Activated CD4-positive, alpha-beta T cell treated with anti-CD3 and anti-CD28 coated beads, Interleukin-2, amount 10 ng/mL, durations not matched to agents 24 days and 14 days (primary cell): ENCODE results near the gene JAG1. TPM values are rescaled to one million over a fixed set of nuclear protein-coding genes. Genes with fewer than 3 reads are reported as not detected.

Experiments
- DNase-seq: peaks from one replicate; pipeline ENCODE4 v3.0.0; 2022
- H3K27ac Mint-ChIP-seq: one replicate; pipeline ENCODE4 v1.8.0; 2022; ENCODE audit warnings: mild to moderate bottlenecking, mixed read lengths
- H3K27me3 Mint-ChIP-seq: one replicate; pipeline ENCODE4 v1.8.0; 2022; ENCODE audit warnings: mixed read lengths
- H3K36me3 Mint-ChIP-seq: one replicate; pipeline ENCODE4 v1.8.0; 2022; ENCODE audit warnings: low read depth, mild to moderate bottlenecking, mixed read lengths
- H3K4me1 Mint-ChIP-seq: one replicate; pipeline ENCODE4 v1.8.0; 2021; ENCODE audit warnings: mixed read lengths
- H3K4me3 Mint-ChIP-seq: one replicate; pipeline ENCODE4 v1.8.0; 2022; ENCODE audit warnings: mild to moderate bottlenecking, moderate library complexity, mixed read lengths
- H3K9me3 Mint-ChIP-seq: one replicate; pipeline ENCODE4 v1.8.0; 2021; ENCODE audit warnings: mixed read lengths
- intact Hi-C: fragments of 100-400 bp; cut with micrococcal nuclease; formaldehyde crosslinking; loops from one replicate; pipeline ENCODE4 v1.15.1; 2023
- total RNA-seq: library from RNA; stranded (reverse); gene quantifications from 2 replicates; pipeline ENCODE4 v1.2.3, GENCODE V29; 2022

Gene JAG1
- 1.1 and 1.3 TPM in 2 replicates for total RNA-seq

GRCh38 chr20:10673842-10674683 is at the start of gene JAG1:
TSS of gene JAG1 (minus strand) at chr20:10673999. CDS start at chr20:10673530, 469 bp downstream.
- H3K4me3 Mint-ChIP-seq, result peak within 1 kb of the TSS; percentile 93
- peak within 1 kb of the TSS; percentile 88 for H3K27ac Mint-ChIP-seq

GRCh38 chr20:10721976-10722375 is 48.2 kb upstream of the JAG1 start:
- H3K4me1 Mint-ChIP-seq, result no peaks in the 10 kb centered on the region
- no peak for DNase-seq
- H3K36me3 Mint-ChIP-seq, result no peaks in the 10 kb centered on the region
- H3K4me3 Mint-ChIP-seq, result no peak overlapping the region
- H3K27me3 Mint-ChIP-seq, result peaks cover 6% of the 10 kb centered on the region
- no peaks in the 10 kb centered on the region for H3K9me3 Mint-ChIP-seq
- no peak overlapping the region for H3K27ac Mint-ChIP-seq
- intact Hi-C loops, result no loop called here

More at GRCh38 chr20:10673842-10674683, at the start of gene JAG1:
- Mint-ChIP-seq H3K36me3 (no peaks in the 10 kb centered on the region), H3K27me3 (peaks cover 68% of the 10 kb centered on the region), H3K4me1 (peaks cover 30% of the 10 kb centered on the region), H3K9me3 (no peaks in the 10 kb centered on the region)
- intact Hi-C loops, result loop anchor here (1.0 to 10.0 kb wide), 4 partner anchors 239 to 699 kb away; partner anchors contain the start of genes MKKS, SLX4IP and SNAP25
- peak; percentile 93 for DNase-seq

- Mint-ChIP-seq H3K4me3 (no peak overlapping the region), H3K4me1 (no peaks in the 10 kb centered on the region), H3K36me3 (no peaks in the 10 kb centered on the region), H3K27me3 (peaks cover 8% of the 10 kb centered on the region), H3K9me3 (no peaks in the 10 kb centered on the region), H3K27ac (no peak overlapping the region)
- intact Hi-C loops, result no loop called here
- DNase-seq, result no peak
Measured at GRCh38 chr20:10721137-10721896, 47.5 kb upstream of the JAG1 start.

GRCh38 chr20:10720565-10720964 is 46.8 kb upstream of the JAG1 start:
- no peak overlapping the region for H3K27ac Mint-ChIP-seq
- H3K36me3 Mint-ChIP-seq, result no peaks in the 10 kb centered on the region
- no peaks in the 10 kb centered on the region for H3K4me1 Mint-ChIP-seq
- peaks cover 8% of the 10 kb centered on the region for H3K27me3 Mint-ChIP-seq
- no peak for DNase-seq
- H3K4me3 Mint-ChIP-seq, result no peak overlapping the region
- intact Hi-C loops, result no loop called here
- H3K9me3 Mint-ChIP-seq, result no peaks in the 10 kb centered on the region

GRCh38 chr20:10719740-10720385 is 46.1 kb upstream of the JAG1 start:
- intact Hi-C loops, result no loop called here
- Mint-ChIP-seq H3K4me3 (no peak overlapping the region), H3K4me1 (no peaks in the 10 kb centered on the region), H3K27me3 (peaks cover 6% of the 10 kb centered on the region), H3K36me3 (no peaks in the 10 kb centered on the region), H3K9me3 (no peaks in the 10 kb centered on the region), H3K27ac (no peak overlapping the region)
- no peak for DNase-seq

- intact Hi-C loops, result no loop called here
- no peaks in the 10 kb centered on the region for H3K4me1 Mint-ChIP-seq
- no peak overlapping the region for H3K4me3 Mint-ChIP-seq
- H3K27ac Mint-ChIP-seq, result no peak overlapping the region
- no peak for DNase-seq
- H3K36me3 Mint-ChIP-seq, result no peaks in the 10 kb centered on the region
- H3K27me3 Mint-ChIP-seq, result peaks cover 6% of the 10 kb centered on the region
- H3K9me3 Mint-ChIP-seq, result no peaks in the 10 kb centered on the region
Measured at GRCh38 chr20:10718661-10719060, 44.9 kb upstream of the JAG1 start.

GRCh38 chr20:10716855-10717254 is 43.1 kb upstream of the JAG1 start:
- H3K27ac Mint-ChIP-seq, result no peak overlapping the region
- no peaks in the 10 kb centered on the region for H3K36me3 Mint-ChIP-seq
- no peaks in the 10 kb centered on the region for H3K9me3 Mint-ChIP-seq
- H3K4me1 Mint-ChIP-seq, result no peaks in the 10 kb centered on the region
- intact Hi-C loops, result no loop called here
- H3K27me3 Mint-ChIP-seq, result peaks cover 6% of the 10 kb centered on the region
- H3K4me3 Mint-ChIP-seq, result no peak overlapping the region
- no peak for DNase-seq

- H3K36me3 Mint-ChIP-seq, result no peaks in the 10 kb centered on the region
- H3K27me3 Mint-ChIP-seq, result peaks cover 6% of the 10 kb centered on the region
- intact Hi-C loops, result no loop called here
- no peak for DNase-seq
- no peak overlapping the region for H3K4me3 Mint-ChIP-seq
- H3K9me3 Mint-ChIP-seq, result no peaks in the 10 kb centered on the region
- no peak overlapping the region for H3K27ac Mint-ChIP-seq
- no peaks in the 10 kb centered on the region for H3K4me1 Mint-ChIP-seq
Measured at GRCh38 chr20:10715035-10715434, 41.2 kb upstream of the JAG1 start.

- DNase-seq, result no peak
- intact Hi-C loops, result no loop called here
- Mint-ChIP-seq H3K4me1 (no peaks in the 10 kb centered on the region), H3K9me3 (no peaks in the 10 kb centered on the region), H3K36me3 (no peaks in the 10 kb centered on the region), H3K4me3 (no peak overlapping the region), H3K27ac (no peak overlapping the region), H3K27me3 (peaks cover 4% of the 10 kb centered on the region)
Measured at GRCh38 chr20:10714236-10714975, 40.6 kb upstream of the JAG1 start.

GRCh38 chr20:10713161-10713560 is 39.4 kb upstream of the JAG1 start:
- intact Hi-C loops, result no loop called here
- Mint-ChIP-seq H3K4me1 (no peaks in the 10 kb centered on the region), H3K9me3 (no peaks in the 10 kb centered on the region), H3K4me3 (no peak overlapping the region), H3K27ac (no peak overlapping the region), H3K36me3 (no peaks in the 10 kb centered on the region), H3K27me3 (peaks cover 4% of the 10 kb centered on the region)
- DNase-seq, result no peak

GRCh38 chr20:10711903-10712451 is 38.2 kb upstream of the JAG1 start:
- peaks cover 2% of the 10 kb centered on the region for H3K27me3 Mint-ChIP-seq
- H3K27ac Mint-ChIP-seq, result no peak overlapping the region
- intact Hi-C loops, result no loop called here
- no peak for DNase-seq
- no peaks in the 10 kb centered on the region for H3K36me3 Mint-ChIP-seq
- H3K4me3 Mint-ChIP-seq, result no peak overlapping the region
- H3K4me1 Mint-ChIP-seq, result no peaks in the 10 kb centered on the region
- H3K9me3 Mint-ChIP-seq, result no peaks in the 10 kb centered on the region

- Mint-ChIP-seq H3K27me3 (no peaks in the 10 kb centered on the region), H3K4me3 (no peak overlapping the region), H3K4me1 (no peaks in the 10 kb centered on the region), H3K36me3 (no peaks in the 10 kb centered on the region), H3K27ac (no peak overlapping the region), H3K9me3 (no peaks in the 10 kb centered on the region)
- DNase-seq, result no peak
- intact Hi-C loops, result no loop called here
Measured at GRCh38 chr20:10710991-10711775, 37.4 kb upstream of the JAG1 start.

GRCh38 chr20:10709916-10710315 is 36.1 kb upstream of the JAG1 start:
- DNase-seq, result no peak
- Mint-ChIP-seq H3K36me3 (no peaks in the 10 kb centered on the region), H3K4me3 (no peak overlapping the region), H3K9me3 (no peaks in the 10 kb centered on the region), H3K27ac (no peak overlapping the region), H3K4me1 (no peaks in the 10 kb centered on the region), H3K27me3 (no peaks in the 10 kb centered on the region)
- intact Hi-C loops, result no loop called here
